Fibroblast of the aortic adventitia (primary cell): Measurements from ENCODE around the gene RANBP3. TPM values are rescaled to one million over a fixed set of nuclear protein-coding genes. Genes with fewer than 3 reads are reported as not detected.
A peak's percentile ranks its signal among the peaks of the same experiment; 100 is the strongest.

Experiments used
- DNase-seq: peaks from one replicate; pipeline ENCODE4 v3.0.0-alpha.2; 2010; ENCODE audit warnings: low read depth
- H3K4me3 ChIP-seq: 2 replicates; pipeline ENCODE4 v1.5.1; 2011; ENCODE audit warnings: low read depth, mild to moderate bottlenecking, control low read depth, low read length, moderate library complexity
- CTCF ChIP-seq: IDR thresholded peaks from 2 replicates; pipeline ENCODE4 v1.5.1; 2011; ENCODE audit warnings: mild to moderate bottlenecking, low read length, control low read depth, inconsistent platforms; ENCODE audit not compliant: insufficient read depth
- total RNA-seq: library from RNA; depleted of rRNA; stranded (reverse); fragments of >200 nt; gene quantifications from 2 replicates; pipeline ENCODE4 v1.2.3, GENCODE V29; 2012; ENCODE audit warnings: low replicate concordance

The RANBP3 gene
- total RNA-seq, 1 donor: 58.0 TPM

GRCh38 chr19:5956323-5956722, 21.6 kb downstream of the RANBP3 start:
- no peak for TF ChIP-seq CTCF
- no peak overlapping the region for H3K4me3 ChIP-seq
- no peak for DNase-seq

GRCh38 chr19:5955636-5955935, 22.4 kb downstream of the RANBP3 start:
- peak; percentile 65 for DNase-seq
- no peak for TF ChIP-seq CTCF
- no peak overlapping the region for H3K4me3 ChIP-seq

GRCh38 chr19:5954293-5954692, 23.6 kb downstream of the RANBP3 start:
- TF ChIP-seq CTCF: no peak
- DNase-seq: no peak
- peak overlapping the region; percentile 31 for H3K4me3 ChIP-seq

GRCh38 chr19:5953680-5954213, 24.2 kb downstream of the RANBP3 start:
- no peak overlapping the region for H3K4me3 ChIP-seq
- DNase-seq: no peak
- no peak for TF ChIP-seq CTCF

GRCh38 chr19:5953030-5953589, 24.8 kb downstream of the RANBP3 start:
- H3K4me3 ChIP-seq: no peak overlapping the region
- DNase-seq: no peak
- TF ChIP-seq CTCF: no peak

- no peak for TF ChIP-seq CTCF
- DNase-seq: no peak
- no peak overlapping the region for H3K4me3 ChIP-seq
Measured at GRCh38 chr19:5952193-5953029, 25.5 kb downstream of the RANBP3 start.
